A549 (cell line): ENCODE results near the gene UGT1A9. TPM values are rescaled to one million over a fixed set of nuclear protein-coding genes. Genes with fewer than 3 reads are reported as not detected.
A peak's percentile ranks its signal among the peaks of the same experiment; 100 is the strongest.

Source experiments
- ATAC-seq, 2 experiments: fragments of 200-7000 bp in 1 of 2; fragments of >200 bp in 1 of 2; cut with Nextera tagmentation in 1 of 2; cut with Tn5 transposase in 1 of 2; 3 replicates each; pipeline versions ENCODE4 v1.8.0 to v1.9.1; 2018 to 2020; ENCODE audit warnings: mild to moderate bottlenecking in 1 of 2, moderate library complexity in 1 of 2
- CTCF ChIA-PET: fragments of 300-600 bp; sonication (Branson Sonifier 250); formaldehyde crosslinking; extraction: SDS; loops from one replicate; lab custom pipeline; 2021; ENCODE audit warnings: antibody characterized with exemption, inconsistent platforms; lab: Yijun Ruan, JAX
- POLR2A ChIA-PET: fragments of 350-600 bp; formaldehyde crosslinking; extraction: SDS; loops from one replicate; lab custom pipeline; 2021; ENCODE audit warnings: antibody characterized with exemption, inconsistent platforms; lab: Yijun Ruan, JAX
- DNase-seq, 2 experiments: peaks; one replicate each; pipeline versions ENCODE4 v3.0.0 to v3.0.0-alpha.2; 2011 to 2016; ENCODE audit warnings: low read depth in 1 of 2, low spot score in 1 of 2
- FAIRE-seq: peaks from 2 replicates; lab custom pipeline; 2011; peaks lifted over from hg19 to GRCh38; lab: Jason Lieb, UNC
- H3K27ac ChIP-seq, 2 experiments: fragments of >200 bp; sonication (Bioruptor Twin); formaldehyde crosslinking; 3 replicates each; pipeline ENCODE4 v1.5.1; 2016 to 2017
- H3K4me1 ChIP-seq: fragments of >200 bp; sonication (Bioruptor Twin); formaldehyde crosslinking; 3 replicates; pipeline ENCODE4 v1.6.1; 2016
- H3K4me2 ChIP-seq: fragments of >200 bp; sonication (Bioruptor Twin); formaldehyde crosslinking; 3 replicates; pipeline ENCODE4 v1.6.1; 2016
- H3K4me3 ChIP-seq: fragments of >200 bp; sonication (Bioruptor Twin); formaldehyde crosslinking; 3 replicates; pipeline ENCODE4 v1.5.1; 2016
- H3K9me3 ChIP-seq: fragments of >200 bp; sonication (Bioruptor Twin); formaldehyde crosslinking; 3 replicates; pipeline ENCODE4 v1.6.1; 2016
- BHLHE40 ChIP-seq: IDR thresholded peaks from 2 replicates; pipeline ENCODE4 v1.6.1; 2012; ENCODE audit warnings: low read depth, low read length, inconsistent platforms
- CBX2 ChIP-seq: fragments of 200-600 bp; sonication (generic); IDR thresholded peaks from 2 replicates; pipeline ENCODE4 v1.6.1; 2016; ENCODE audit warnings: low read depth, mild to moderate bottlenecking, borderline replicate concordance
- CBX8 ChIP-seq: fragments of 200-600 bp; sonication (generic); IDR thresholded peaks from 2 replicates; pipeline ENCODE4 v1.6.1; 2016
- CHD4 ChIP-seq: fragments of 200-600 bp; sonication (generic); IDR thresholded peaks from 2 replicates; pipeline ENCODE4 v1.6.1; 2016; ENCODE audit warnings: antibody characterized with exemption, mild to moderate bottlenecking, borderline replicate concordance
- EHMT2 ChIP-seq: fragments of 200-600 bp; sonication (generic); IDR thresholded peaks from 2 replicates; pipeline ENCODE4 v1.6.1; 2016; ENCODE audit warnings: antibody characterized with exemption, low read depth, mild to moderate bottlenecking, moderate library complexity
- EP300 ChIP-seq, 2 experiments: fragments of >200 bp; sonication (Bioruptor Twin); formaldehyde crosslinking; IDR thresholded peaks; 2 replicates in 1 of 2; 3 replicates in 1 of 2; pipeline ENCODE4 v1.6.1; 2016 to 2017
- ESRRA ChIP-seq: fragments of 150-350 bp; IDR thresholded peaks from 2 replicates; pipeline ENCODE4 v1.6.1; 2014; ENCODE audit warnings: mild to moderate bottlenecking, low read length, borderline replicate concordance
- FOSB ChIP-seq: fragments of 250-450 bp; sonication (Bioruptor Pico); IDR thresholded peaks from 2 replicates; pipeline ENCODE4 v1.5.0; 2020; ENCODE audit warnings: mild to moderate bottlenecking, moderate library complexity
- FOXS1 ChIP-seq: fragments of 250-450 bp; sonication (Bioruptor Pico); IDR thresholded peaks from 2 replicates; pipeline ENCODE4 v1.5.0; 2020; ENCODE audit warnings: mild to moderate bottlenecking, moderate library complexity
- HDAC2 ChIP-seq: fragments of 200-600 bp; sonication (generic); IDR thresholded peaks from 2 replicates; pipeline ENCODE4 v1.6.1; 2016
- JUNB ChIP-seq: fragments of >200 bp; sonication (Bioruptor Twin); formaldehyde crosslinking; IDR thresholded peaks from 2 replicates; pipeline ENCODE4 v1.6.1; 2016
- KDM5A ChIP-seq: fragments of 200-600 bp; sonication (generic); IDR thresholded peaks from 2 replicates; pipeline ENCODE4 v1.6.1; 2016; ENCODE audit warnings: antibody characterized with exemption, mild to moderate bottlenecking
- MYC ChIP-seq: IDR thresholded peaks from 2 replicates; pipeline ENCODE4 v1.6.1; 2012; ENCODE audit warnings: mild to moderate bottlenecking, inconsistent platforms, low read length, improper control_type of control experiment, borderline replicate concordance
- NR3C1 ChIP-seq: fragments of >200 bp; sonication (Bioruptor Twin); formaldehyde crosslinking; IDR thresholded peaks from 3 replicates; pipeline ENCODE4 v1.6.1; 2017
- RARB ChIP-seq: fragments of 250-450 bp; sonication (Bioruptor Pico); IDR thresholded peaks from 2 replicates; pipeline ENCODE4 v1.8.0; 2021; ENCODE audit warnings: mild to moderate bottlenecking, moderate library complexity
- SMC3 ChIP-seq: fragments of >200 bp; sonication (Bioruptor Twin); formaldehyde crosslinking; IDR thresholded peaks from 3 replicates; pipeline ENCODE4 v1.6.1; 2018; ENCODE audit warnings: inconsistent platforms
- ZFP36 ChIP-seq: fragments of 450-650 bp; IDR thresholded peaks from 2 replicates; pipeline ENCODE4 v1.6.1; 2014; ENCODE audit warnings: borderline replicate concordance; ENCODE audit not compliant: partially characterized antibody
- ZSCAN20 ChIP-seq: fragments of 250-450 bp; sonication (Bioruptor Pico); IDR thresholded peaks from 2 replicates; pipeline ENCODE4 v1.8.0; 2022; ENCODE audit warnings: mild to moderate bottlenecking, moderate library complexity
- WGBS: methylation state at CpG from one replicate; pipeline ENCODE4 v1.1.6; 2017; ENCODE audit errors: missing lambda C conversion rate; 5-methylcytosine and 5-hydroxymethylcytosine counted together
- polyA plus RNA-seq, 4 experiments: library from polyadenylated mRNA; depleted of rRNA in 3 of 4; stranded (reverse); fragments of >200 nt; fragmentation: RNase III in 1 of 4; extraction: RNeasy Plus Mini Kit Qiagen cat#74134 plus additional on column Dnase treatment in 1 of 4; gene quantifications; 2 replicates in 3 of 4; 3 replicates in 1 of 4; pipeline ENCODE4 v1.2.3, GENCODE V29; 2011 to 2017
- TF ChIP-seq, protein P1 (sequence below): fragments of >200 bp; sonication (Bioruptor Twin); formaldehyde crosslinking; IDR thresholded peaks from 3 replicates; pipeline ENCODE4 v1.6.1; 2016
- TF ChIP-seq, protein P2 (sequence below): IDR thresholded peaks from 2 replicates; pipeline ENCODE4 v1.6.1; 2012
- TF ChIP-seq, protein P3 (sequence below): fragments of 450-650 bp; IDR thresholded peaks from 2 replicates; pipeline ENCODE4 v1.6.1; 2014; ENCODE audit warnings: antibody characterized with exemption

Gene UGT1A9
- polyA plus RNA-seq, 2 of the 4 experiments (the other 2 are of a cell fraction), result 11.0 to 13.1 TPM

DNA sequence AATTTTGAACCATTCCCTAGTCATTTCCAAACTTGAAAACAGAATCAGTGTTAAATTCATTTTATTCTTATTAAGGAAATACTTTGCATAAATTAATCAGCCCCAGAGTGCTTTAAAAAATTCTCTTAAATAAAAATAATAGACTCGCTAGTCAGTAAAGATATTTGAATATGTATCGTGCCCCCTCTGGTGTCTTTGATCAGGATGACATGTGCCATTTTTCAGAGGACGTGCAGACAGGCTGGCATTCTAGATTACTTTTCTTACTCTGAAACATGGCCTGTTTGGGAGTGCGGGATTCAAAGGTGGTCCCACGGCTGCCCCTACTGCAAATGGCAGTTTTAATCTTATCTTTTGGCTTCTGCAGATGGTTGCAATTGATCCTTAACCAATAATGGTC lies 100.9 kb downstream of the UGT1A9 start:
- Histone ChIP-seq H3K4me3 (no peak overlapping the region), H3K4me2 (no peak overlapping the region), H3K4me1 (no peaks in the 10 kb centered on the region)
- CTCF ChIA-PET, result no interaction called here
- WGBS, result 73% methylated on average over 5 of the region's 5 CpGs
- TF ChIP-seq, protein P1, sequence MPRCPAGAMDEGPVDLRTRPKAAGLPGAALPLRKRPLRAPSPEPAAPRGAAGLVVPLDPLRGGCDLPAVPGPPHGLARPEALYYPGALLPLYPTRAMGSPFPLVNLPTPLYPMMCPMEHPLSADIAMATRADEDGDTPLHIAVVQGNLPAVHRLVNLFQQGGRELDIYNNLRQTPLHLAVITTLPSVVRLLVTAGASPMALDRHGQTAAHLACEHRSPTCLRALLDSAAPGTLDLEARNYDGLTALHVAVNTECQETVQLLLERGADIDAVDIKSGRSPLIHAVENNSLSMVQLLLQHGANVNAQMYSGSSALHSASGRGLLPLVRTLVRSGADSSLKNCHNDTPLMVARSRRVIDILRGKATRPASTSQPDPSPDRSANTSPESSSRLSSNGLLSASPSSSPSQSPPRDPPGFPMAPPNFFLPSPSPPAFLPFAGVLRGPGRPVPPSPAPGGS, result no peak
- TF ChIP-seq EHMT2, result no peak
- TF ChIP-seq EP300 (IDR thresholded peaks at IDR 0.05), result no peak
- no peak for TF ChIP-seq FOSB (CRISPR knock-in tag)
- TF ChIP-seq, protein P2, sequence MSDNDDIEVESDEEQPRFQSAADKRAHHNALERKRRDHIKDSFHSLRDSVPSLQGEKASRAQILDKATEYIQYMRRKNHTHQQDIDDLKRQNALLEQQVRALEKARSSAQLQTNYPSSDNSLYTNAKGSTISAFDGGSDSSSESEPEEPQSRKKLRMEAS, result no peak
- TF ChIP-seq, all 56 proteins: peak for 0
- DNase-seq, result no peak
- POLR2A ChIA-PET, result no interaction called here
- Histone ChIP-seq H3K9me3 (peaks cover 23% of the 10 kb centered on the region), H3K27ac (0 out of 6 replicates have a peak overlapping the region, but pooled peaks of 1 of the 2 experiments have one; percentile 9)
- FAIRE-seq, result no peak
- ATAC-seq, result no peak

DNA sequence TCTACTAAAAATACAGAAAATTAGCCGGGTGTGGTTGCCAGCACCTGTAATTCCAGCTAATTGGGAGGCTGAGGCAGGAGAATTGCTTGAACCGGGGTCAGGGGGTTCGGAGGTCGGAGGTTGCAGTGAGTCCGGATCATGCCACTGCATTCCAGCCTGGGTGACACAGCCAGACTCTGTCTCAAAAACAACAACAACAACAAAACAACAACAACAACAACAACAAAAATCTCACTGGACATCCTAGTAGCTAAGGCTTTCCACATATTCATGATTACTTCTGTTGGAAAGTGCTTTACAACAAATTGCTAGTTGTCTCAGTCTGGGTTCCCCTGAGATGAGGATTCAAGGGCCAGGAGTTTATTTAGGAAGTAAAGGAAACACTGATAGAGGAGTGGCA lies 102.2 kb downstream of the UGT1A9 start:
- ATAC-seq (no peak), FAIRE-seq (no peak)
- no peaks in the 10 kb centered on the region for H3K4me1 ChIP-seq
- H3K4me2 ChIP-seq, result no peak overlapping the region
- H3K27ac ChIP-seq, result peak overlapping the region in 1 of 2 experiments; percentile 27; a peak in 1 of 6 replicates
- CTCF ChIA-PET, result interaction anchor here (1.8 kb wide), 1 partner anchor 59 kb away, joined by 5 read pairs; no protein-coding TSS in a partner anchor
- H3K9me3 ChIP-seq, result peaks cover 23% of the 10 kb centered on the region
- TF ChIP-seq BHLHE40, result no peak
- no peak for TF ChIP-seq KDM5A
- no peak for TF ChIP-seq JUNB
- TF ChIP-seq CBX2, result no peak
- no peak for TF ChIP-seq RARB (CRISPR knock-in tag)
- no peak for TF ChIP-seq ZFP36
- no peak for TF ChIP-seq HDAC2
- TF ChIP-seq CHD4, result no peak
- TF ChIP-seq EHMT2, result no peak
- TF ChIP-seq FOXS1 (CRISPR knock-in tag), result no peak
- no peak for TF ChIP-seq SMC3
- no peak for TF ChIP-seq CBX8
- no peak for TF ChIP-seq MYC
- TF ChIP-seq ESRRA, result no peak
- no peak for TF ChIP-seq ZSCAN20 (CRISPR knock-in tag)
- TF ChIP-seq NR3C1, result no peak
- TF ChIP-seq, all 56 proteins: peak for 0
- WGBS, result 97% methylated on average over 5 of the region's 5 CpGs
- H3K4me3 ChIP-seq, result no peak overlapping the region
- POLR2A ChIA-PET, result no interaction called here
- DNase-seq, result no peak

DNA sequence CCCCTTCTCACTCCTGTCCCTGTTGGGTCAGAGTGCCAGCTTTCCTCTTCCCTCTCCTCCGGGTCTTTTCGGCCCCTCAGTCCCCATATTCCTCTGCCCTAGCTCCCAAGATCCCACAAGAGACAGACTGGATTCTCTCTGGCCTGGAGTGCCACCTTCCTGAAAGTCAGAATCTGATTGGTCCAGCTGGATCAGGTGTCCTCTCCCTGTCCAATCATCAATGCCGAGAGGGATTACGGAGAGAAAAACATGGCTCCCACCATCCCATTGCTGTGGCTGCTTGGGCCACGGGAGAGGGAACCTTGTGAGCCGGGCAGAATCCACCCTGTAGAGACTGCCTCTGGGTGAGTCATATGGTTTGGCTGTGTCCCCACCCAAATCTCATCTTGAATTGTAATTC lies 103.7 kb downstream of the UGT1A9 start:
- no peak for FAIRE-seq
- peaks cover 28% of the 10 kb centered on the region for H3K9me3 ChIP-seq
- CTCF ChIA-PET, result interaction anchor here (0.6 to 2.2 kb wide), 3 partner anchors 11 to 92 kb away, joined by 3 to 5 read pairs (median 5); no protein-coding TSS in a partner anchor
- no peak overlapping the region for H3K4me2 ChIP-seq
- DNase-seq, result no peak
- WGBS, result 97% methylated on average over 6 of the region's 6 CpGs
- TF ChIP-seq, protein P3, sequence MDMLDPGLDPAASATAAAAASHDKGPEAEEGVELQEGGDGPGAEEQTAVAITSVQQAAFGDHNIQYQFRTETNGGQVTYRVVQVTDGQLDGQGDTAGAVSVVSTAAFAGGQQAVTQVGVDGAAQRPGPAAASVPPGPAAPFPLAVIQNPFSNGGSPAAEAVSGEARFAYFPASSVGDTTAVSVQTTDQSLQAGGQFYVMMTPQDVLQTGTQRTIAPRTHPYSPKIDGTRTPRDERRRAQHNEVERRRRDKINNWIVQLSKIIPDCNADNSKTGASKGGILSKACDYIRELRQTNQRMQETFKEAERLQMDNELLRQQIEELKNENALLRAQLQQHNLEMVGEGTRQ, result peak; percentile 30; the same call in 1 of the 2 replicates
- TF ChIP-seq EHMT2, result no peak
- no peaks in the 10 kb centered on the region for H3K4me1 ChIP-seq
- POLR2A ChIA-PET, result no interaction called here
- peak overlapping the region in 1 of 2 experiments; percentile 40; a peak in 3 of 6 replicates for H3K27ac ChIP-seq
- no peak for ATAC-seq
- no peak overlapping the region for H3K4me3 ChIP-seq
